Activated CD8-positive, alpha-beta T cell treated with anti-CD3 and anti-CD28 coated beads for 36 hours (primary cell): ENCODE data around the gene GPR137. TPM values are rescaled to one million over a fixed set of nuclear protein-coding genes. Genes with fewer than 3 reads are reported as not detected.
A peak's percentile ranks its signal among the peaks of the same experiment; 100 is the strongest.
"Not testable (repeated sequence)": the region's sequence is repeated elsewhere in the genome, so short reads cannot be mapped to it uniquely, and the experiment has no call there.

Experiments
- ATAC-seq: fragments of 200-7000 bp; cut with Tn5 transposase; one replicate; pipeline ENCODE4 v1.10.0; 2021; ENCODE audit warnings: mild to moderate bottlenecking, moderate library complexity
- CTCF ChIA-PET: fragments of 350-600 bp; sonication (Branson Sonifier 250); formaldehyde crosslinking; loops from one replicate; lab custom pipeline; 2021; ENCODE audit warnings: antibody characterized with exemption; lab: Charles Lee
- POLR2A ChIA-PET: fragments of 350-600 bp; sonication (Branson Sonifier 250); formaldehyde crosslinking; loops from one replicate; lab custom pipeline; 2021; ENCODE audit warnings: antibody characterized with exemption; lab: Charles Lee
- DNase-seq: peaks from one replicate; pipeline ENCODE4 v3.0.0-alpha.2; 2020
- H3K27ac Mint-ChIP-seq: one replicate; pipeline ENCODE4 v1.8.0; 2021; ENCODE audit warnings: mild to moderate bottlenecking, mixed read lengths
- H3K27me3 Mint-ChIP-seq: one replicate; pipeline ENCODE4 v1.8.0; 2021; ENCODE audit warnings: mixed read lengths
- H3K36me3 Mint-ChIP-seq: one replicate; pipeline ENCODE4 v1.8.0; 2021; ENCODE audit warnings: low read depth, mixed read lengths
- H3K4me1 Mint-ChIP-seq: one replicate; pipeline ENCODE4 v1.8.0; 2021; ENCODE audit warnings: low read depth, mixed read lengths
- H3K4me3 Mint-ChIP-seq: one replicate; pipeline ENCODE4 v1.8.0; 2021; ENCODE audit warnings: mild to moderate bottlenecking, moderate library complexity, mixed read lengths
- H3K9me3 Mint-ChIP-seq: one replicate; pipeline ENCODE4 v1.8.0; 2021; ENCODE audit warnings: mixed read lengths
- CTCF ChIP-seq: fragments of 200-600 bp; IDR thresholded peaks from one replicate; pipeline ENCODE4 v1.8.0; 2022; ENCODE audit warnings: antibody characterized with exemption, mild to moderate bottlenecking
- intact Hi-C: fragments of 100-400 bp; cut with micrococcal nuclease; formaldehyde crosslinking; loops from one replicate; pipeline ENCODE4 v1.10.0; 2022
- total RNA-seq, 2 experiments: library from RNA; stranded (reverse); gene quantifications; one replicate each; pipeline ENCODE4 v1.2.3, GENCODE V29; 2021

GPR137 gene
- total RNA-seq, 2 experiments from 2014 or later, result 23.7 to 28.5 TPM

DNA sequence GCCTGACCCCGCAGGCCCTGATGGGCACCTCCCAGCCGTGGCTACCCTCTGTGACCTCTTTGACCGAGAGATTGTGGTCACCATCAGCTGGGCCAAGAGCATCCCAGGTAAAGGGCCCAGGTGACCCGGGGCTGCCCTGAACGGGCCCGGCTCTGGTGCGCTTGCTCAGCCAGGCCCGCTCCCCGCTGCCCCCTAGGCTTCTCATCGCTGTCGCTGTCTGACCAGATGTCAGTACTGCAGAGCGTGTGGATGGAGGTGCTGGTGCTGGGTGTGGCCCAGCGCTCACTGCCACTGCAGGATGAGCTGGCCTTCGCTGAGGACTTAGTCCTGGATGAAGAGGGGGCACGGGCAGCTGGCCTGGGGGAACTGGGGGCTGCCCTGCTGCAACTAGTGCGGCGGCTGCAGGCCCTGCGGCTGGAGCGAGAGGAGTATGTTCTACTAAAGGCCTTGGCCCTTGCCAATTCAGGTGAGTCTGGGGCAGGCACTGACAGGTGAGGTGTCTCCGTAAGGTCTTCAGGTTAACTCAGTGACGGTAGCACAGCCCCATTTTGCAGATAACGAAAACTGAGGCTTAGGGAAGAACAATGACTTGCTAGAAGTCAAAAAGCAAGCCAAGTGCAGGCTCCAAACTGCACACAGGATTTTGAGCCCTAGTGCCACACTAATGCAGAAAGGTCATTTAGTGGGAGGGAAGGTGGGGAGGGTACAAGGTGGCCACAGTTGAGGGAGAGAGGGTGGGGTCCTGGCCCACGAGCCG lies 29.3 kb downstream of the GPR137 start:
- intact Hi-C loops, result no loop called here
- POLR2A ChIA-PET, result interaction anchor here (3.6 kb wide), 1 partner anchor 9 kb away, joined by 35 read pairs; the partner anchor contains the start of gene ESRRA
- Mint-ChIP-seq H3K27me3 (no peaks in the 10 kb centered on the region), H3K4me1 (peaks cover 32% of the 10 kb centered on the region), H3K27ac (peak overlapping the region; percentile 42), H3K9me3 (no peaks in the 10 kb centered on the region), H3K4me3 (peak overlapping the region; percentile 15), H3K36me3 (peaks cover 43% of the 10 kb centered on the region)
- DNase-seq (no peak), ATAC-seq (no peak)
- TF ChIP-seq CTCF, result no peak
- CTCF ChIA-PET, result no interaction called here

DNA sequence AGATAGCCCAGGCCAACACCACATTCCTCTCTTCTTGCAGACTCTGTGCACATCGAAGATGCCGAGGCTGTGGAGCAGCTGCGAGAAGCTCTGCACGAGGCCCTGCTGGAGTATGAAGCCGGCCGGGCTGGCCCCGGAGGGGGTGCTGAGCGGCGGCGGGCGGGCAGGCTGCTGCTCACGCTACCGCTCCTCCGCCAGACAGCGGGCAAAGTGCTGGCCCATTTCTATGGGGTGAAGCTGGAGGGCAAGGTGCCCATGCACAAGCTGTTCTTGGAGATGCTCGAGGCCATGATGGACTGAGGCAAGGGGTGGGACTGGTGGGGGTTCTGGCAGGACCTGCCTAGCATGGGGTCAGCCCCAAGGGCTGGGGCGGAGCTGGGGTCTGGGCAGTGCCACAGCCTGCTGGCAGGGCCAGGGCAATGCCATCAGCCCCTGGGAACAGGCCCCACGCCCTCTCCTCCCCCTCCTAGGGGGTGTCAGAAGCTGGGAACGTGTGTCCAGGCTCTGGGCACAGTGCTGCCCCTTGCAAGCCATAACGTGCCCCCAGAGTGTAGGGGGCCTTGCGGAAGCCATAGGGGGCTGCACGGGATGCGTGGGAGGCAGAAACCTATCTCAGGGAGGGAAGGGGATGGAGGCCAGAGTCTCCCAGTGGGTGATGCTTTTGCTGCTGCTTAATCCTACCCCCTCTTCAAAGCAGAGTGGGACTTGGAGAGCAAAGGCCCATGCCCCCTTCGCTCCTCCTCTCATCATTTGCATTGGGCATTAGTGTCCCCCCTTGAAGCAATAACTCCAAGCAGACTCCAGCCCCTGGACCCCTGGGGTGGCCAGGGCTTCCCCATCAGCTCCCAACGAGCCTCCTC lies 30.2 kb downstream of the GPR137 start:
- DNase-seq, intact Hi-C loops, ATAC-seq, H3K9me3 Mint-ChIP-seq, H3K27me3 Mint-ChIP-seq: not testable (repeated sequence)
- H3K27ac Mint-ChIP-seq, result peak overlapping the region; percentile 100
- CTCF ChIA-PET, result interaction anchor here (2.2 to 4.6 kb wide), 4 partner anchors 11 to 112 kb away, joined by 11 to 75 read pairs (median 21); partner anchors contain the start of genes ESRRA and FERMT3
- POLR2A ChIA-PET, result interaction anchor here (0.6 to 4.1 kb wide), 10 partner anchors 10 to 108 kb away, joined by 3 to 35 read pairs (median 4); partner anchors contain the start of genes BAD, CCDC88B and ESRRA
- peak overlapping the region; percentile 94 for H3K4me3 Mint-ChIP-seq
- H3K36me3 Mint-ChIP-seq, result peaks cover 44% of the 10 kb centered on the region
- H3K4me1 Mint-ChIP-seq, result peaks cover 32% of the 10 kb centered on the region

DNA sequence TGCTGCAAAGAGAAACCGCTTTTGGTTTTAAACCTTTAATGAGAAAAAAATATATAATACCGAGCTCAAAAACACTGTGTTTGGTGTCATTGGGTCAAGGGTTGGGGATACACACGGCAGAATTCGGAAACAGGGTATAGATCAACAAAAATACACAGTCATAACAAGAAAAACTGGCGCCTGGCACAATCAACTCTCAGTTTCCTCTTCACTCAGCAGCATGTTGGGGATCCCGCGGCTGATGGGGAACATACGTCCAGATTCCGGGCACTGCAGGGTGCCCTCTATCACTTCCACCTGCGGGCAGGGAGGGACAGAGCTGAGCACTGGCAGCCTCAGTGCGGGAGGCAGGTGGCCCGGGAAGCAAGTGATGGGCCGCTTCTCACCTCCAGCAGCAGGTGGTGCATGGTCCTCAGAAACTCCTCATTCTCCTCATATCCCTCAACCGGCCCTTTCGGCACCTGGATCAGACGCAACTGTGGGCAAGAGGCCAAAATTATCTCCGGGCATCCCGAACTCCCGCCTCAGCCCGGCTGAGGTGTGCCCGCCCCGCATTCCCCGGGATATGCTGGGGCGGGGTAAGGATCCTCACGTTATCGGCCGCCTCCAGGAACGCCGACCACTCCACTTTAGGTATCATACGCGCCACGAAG lies 31.1 kb downstream of the GPR137 start:
- ATAC-seq (peak; percentile 0), DNase-seq (peak; percentile 47)
- CTCF ChIA-PET, result interaction anchor here (0.8 to 4.6 kb wide), 17 partner anchors 8 to 133 kb away, joined by 3 to 75 read pairs (median 7); partner anchors contain the start of genes BAD, CATSPERZ, CCDC88B and ESRRA
- peaks cover 31% of the 10 kb centered on the region for H3K4me1 Mint-ChIP-seq
- no peaks in the 10 kb centered on the region for H3K27me3 Mint-ChIP-seq
- intact Hi-C loops, result no loop called here
- POLR2A ChIA-PET, result interaction anchor here (0.6 to 4.1 kb wide), 24 partner anchors 11 to 425 kb away, joined by 3 to 35 read pairs (median 4); partner anchors contain the start of genes BAD, CCDC88B, ESRRA and RPS6KA4
- TF ChIP-seq CTCF, result no peak
- H3K27ac Mint-ChIP-seq, result peak overlapping the region; percentile 100
- peaks cover 47% of the 10 kb centered on the region for H3K36me3 Mint-ChIP-seq
- no peaks in the 10 kb centered on the region for H3K9me3 Mint-ChIP-seq
- peak overlapping the region; percentile 94 for H3K4me3 Mint-ChIP-seq

GRCh38 chr11:64317325-64317960 lies 31.8 kb downstream of the GPR137 start, which contains the start of gene TRMT112:
Gene TRMT112 (minus strand): TSS chr11:64317559. CDS start chr11:64317526, 33 bp downstream.
- Mint-ChIP-seq H3K27ac (peak within 1 kb of the TSS; percentile 100), H3K36me3 (peaks cover 50% of the 10 kb centered on the region)

More at GRCh38 chr11:64317325-64317960, 31.8 kb downstream of the GPR137 start, which contains the start of gene TRMT112:
- CTCF ChIA-PET, result interaction anchor here (0.7 to 4.6 kb wide), 23 partner anchors 9 to 132 kb away, joined by 3 to 75 read pairs (median 7); partner anchors contain the start of genes BAD, CATSPERZ, CCDC88B and ESRRA
- DNase-seq, result peak; percentile 98
- H3K27me3 Mint-ChIP-seq, result no peaks in the 10 kb centered on the region
- peaks cover 29% of the 10 kb centered on the region for H3K4me1 Mint-ChIP-seq
- POLR2A ChIA-PET, result interaction anchor here (0.7 to 4.1 kb wide), 25 partner anchors 12 to 424 kb away, joined by 3 to 35 read pairs (median 4); partner anchors contain the start of genes BAD, CCDC88B, ESRRA and RPS6KA4
- no peaks in the 10 kb centered on the region for H3K9me3 Mint-ChIP-seq
- ATAC-seq, result peak; percentile 78
- H3K4me3 Mint-ChIP-seq, result peak within 1 kb of the TSS; percentile 94
- intact Hi-C loops, result no loop called here
- no peak for TF ChIP-seq CTCF
